ENCODE results near the gene KPNA6. TPM values are rescaled to one million over a fixed set of nuclear protein-coding genes. Genes with fewer than 3 reads are reported as not detected.

Gene KPNA6
- polyA plus RNA-seq, 3 donors, result 11.0 to 26.7 (median 20.2) TPM

- peaks cover 0 to 2% (median 0%) of the 10 kb centered on the region in 7 donors for H3K9me3 Mint-ChIP-seq
- H2AFZ ChIP-seq (ENCODE audit: insufficient read depth, low read depth, low read length, poor library complexity, severe bottlenecking), result no peak overlapping the region
- H3K4me3 Mint-ChIP-seq, result no peak overlapping the region
- no peak overlapping the region for H3K27ac ChIP-seq (ENCODE audit: low read depth in 1 of 2, low read length in 2 of 2)
- H3K79me2 ChIP-seq (ENCODE audit: insufficient read depth, low read length), result no peaks in the 10 kb centered on the region
- H3K36me3 Mint-ChIP-seq, result peaks cover 74 to 97% of the 10 kb centered on the region in 2 donors
- no peak for DNase-seq
- H3K27me3 Mint-ChIP-seq (ENCODE audit: low read depth in 3 of 3), result no peaks in the 10 kb centered on the region
- H3K4me2 ChIP-seq (replicated peaks; ENCODE audit: extremely low read depth, low read length, poor library complexity, severe bottlenecking), result no peak overlapping the region
- H3K4me1 Mint-ChIP-seq, result no peaks in the 10 kb centered on the region
- H3K9ac ChIP-seq (ENCODE audit: insufficient read depth, low read length, poor library complexity, severe bottlenecking), result no peak overlapping the region
- no peaks in the 10 kb centered on the region for H4K20me1 ChIP-seq (ENCODE audit: insufficient read depth, low read length)
- intact Hi-C loops (cut with micrococcal nuclease), result no loop called here
- H3K4me1 ChIP-seq (ENCODE audit: control insufficient read depth in 1 of 2, insufficient read depth in 2 of 2, low read length in 2 of 2), result no peaks in the 10 kb centered on the region
- H3K36me3 ChIP-seq (replicated peaks in 1 of 2; ENCODE audit: control insufficient read depth in 1 of 2, insufficient read depth in 2 of 2, low read length in 2 of 2), result peaks cover 64 to 94% of the 10 kb centered on the region in 2 donors
- TF ChIP-seq CTCF (IDR thresholded peaks at IDR 0.05), result no peak
- 98% methylated on average over 5 of the region's 11 CpGs for WGBS (ENCODE audit: insufficient coverage)
- no peaks in the 10 kb centered on the region for H3K9me3 ChIP-seq (replicated peaks in 1 of 2; ENCODE audit: control insufficient read depth in 1 of 2, insufficient read depth in 1 of 2, low read length in 2 of 2)
- no peak overlapping the region for H3K4me3 ChIP-seq (replicated peaks in 1 of 3; ENCODE audit: low read depth in 2 of 3, low read length in 3 of 3)
- peak overlapping the region in 3 of 7 donors; percentile 15 to 46 (median 36) for H3K27ac Mint-ChIP-seq
- H3K27me3 ChIP-seq (ENCODE audit: control insufficient read depth in 2 of 2, insufficient read depth in 2 of 2, low read length in 2 of 2), result no peaks in the 10 kb centered on the region
Measured at GRCh38 chr1:32094746-32095521, 12.9 kb upstream of the KPNA6 start.

- Mint-ChIP-seq H3K9me3 (peaks cover 0 to 2% (median 0%) of the 10 kb centered on the region in 7 donors), H3K27ac (peak overlapping the region in 2 of 7 donors; percentile 63 to 76), H3K4me3 (no peak overlapping the region), H3K27me3 (ENCODE audit: low read depth in 3 of 3) (peaks cover 0 to 2% (median 0%) of the 10 kb centered on the region in 3 donors), H3K4me1 (no peaks in the 10 kb centered on the region), H3K36me3 (peaks cover 79 to 86% of the 10 kb centered on the region in 2 donors)
- no peak overlapping the region for H2AFZ ChIP-seq (ENCODE audit: insufficient read depth, low read depth, low read length, poor library complexity, severe bottlenecking)
- no peak overlapping the region for H3K27ac ChIP-seq (ENCODE audit: low read depth in 1 of 2, low read length in 2 of 2)
- no peak overlapping the region for H3K4me3 ChIP-seq (replicated peaks in 1 of 3; ENCODE audit: low read depth in 2 of 3, low read length in 3 of 3)
- H3K9me3 ChIP-seq (replicated peaks in 1 of 2; ENCODE audit: control insufficient read depth in 1 of 2, insufficient read depth in 1 of 2, low read length in 2 of 2), result no peaks in the 10 kb centered on the region
- H3K79me2 ChIP-seq (ENCODE audit: insufficient read depth, low read length), result no peaks in the 10 kb centered on the region
- DNase-seq, result no peak
- 100% methylated on average over 4 of the region's 4 CpGs for WGBS (ENCODE audit: insufficient coverage)
- H3K9ac ChIP-seq (ENCODE audit: insufficient read depth, low read length, poor library complexity, severe bottlenecking), result no peak overlapping the region
- H3K4me2 ChIP-seq (replicated peaks; ENCODE audit: extremely low read depth, low read length, poor library complexity, severe bottlenecking), result no peak overlapping the region
- no peaks in the 10 kb centered on the region for H3K27me3 ChIP-seq (ENCODE audit: control insufficient read depth in 2 of 2, insufficient read depth in 2 of 2, low read length in 2 of 2)
- no peaks in the 10 kb centered on the region for H4K20me1 ChIP-seq (ENCODE audit: insufficient read depth, low read length)
- H3K4me1 ChIP-seq (ENCODE audit: control insufficient read depth in 1 of 2, insufficient read depth in 2 of 2, low read length in 2 of 2), result no peaks in the 10 kb centered on the region
- intact Hi-C loops (cut with micrococcal nuclease), result no loop called here
- TF ChIP-seq CTCF (IDR thresholded peaks at IDR 0.05), result no peak
- H3K36me3 ChIP-seq (replicated peaks in 1 of 2; ENCODE audit: control insufficient read depth in 1 of 2, insufficient read depth in 2 of 2, low read length in 2 of 2), result peaks cover 59 to 87% of the 10 kb centered on the region in 2 donors
Measured at GRCh38 chr1:32099426-32099825, 8.4 kb upstream of the KPNA6 start.
